ENCODE measurements around the gene DAB2IP.
A peak's percentile ranks its signal among the peaks of the same experiment; 100 is the strongest.

The DAB2IP gene

GRCh38 chr9:121694600-121694999, 43.2 kb downstream of the DAB2IP start:
- DNase-seq (ENCODE audit: low spot score) = no peak
- in situ Hi-C loops (cut with MboI; ENCODE audit: low pct_unique_long_range_greater_than_20kb, low sequenced_read_pairs, unreplicated experiment) = loop anchor here (25.0 kb wide), 1 partner anchor 293 kb away; no protein-coding TSS in a partner anchor
- TF ChIP-seq, protein P1, sequence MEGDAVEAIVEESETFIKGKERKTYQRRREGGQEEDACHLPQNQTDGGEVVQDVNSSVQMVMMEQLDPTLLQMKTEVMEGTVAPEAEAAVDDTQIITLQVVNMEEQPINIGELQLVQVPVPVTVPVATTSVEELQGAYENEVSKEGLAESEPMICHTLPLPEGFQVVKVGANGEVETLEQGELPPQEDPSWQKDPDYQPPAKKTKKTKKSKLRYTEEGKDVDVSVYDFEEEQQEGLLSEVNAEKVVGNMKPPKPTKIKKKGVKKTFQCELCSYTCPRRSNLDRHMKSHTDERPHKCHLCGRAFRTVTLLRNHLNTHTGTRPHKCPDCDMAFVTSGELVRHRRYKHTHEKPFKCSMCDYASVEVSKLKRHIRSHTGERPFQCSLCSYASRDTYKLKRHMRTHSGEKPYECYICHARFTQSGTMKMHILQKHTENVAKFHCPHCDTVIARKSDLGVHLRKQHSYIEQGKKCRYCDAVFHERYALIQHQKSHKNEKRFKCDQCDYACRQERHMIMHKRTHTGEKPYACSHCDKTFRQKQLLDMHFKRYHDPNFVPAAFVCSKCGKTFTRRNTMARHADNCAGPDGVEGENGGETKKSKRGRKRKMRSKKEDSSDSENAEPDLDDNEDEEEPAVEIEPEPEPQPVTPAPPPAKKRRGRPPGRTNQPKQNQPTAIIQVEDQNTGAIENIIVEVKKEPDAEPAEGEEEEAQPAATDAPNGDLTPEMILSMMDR (IDR thresholded peaks at IDR 0.05; ENCODE audit: extremely low read depth, insufficient read depth, missing control alignments) = no peak

DNA sequence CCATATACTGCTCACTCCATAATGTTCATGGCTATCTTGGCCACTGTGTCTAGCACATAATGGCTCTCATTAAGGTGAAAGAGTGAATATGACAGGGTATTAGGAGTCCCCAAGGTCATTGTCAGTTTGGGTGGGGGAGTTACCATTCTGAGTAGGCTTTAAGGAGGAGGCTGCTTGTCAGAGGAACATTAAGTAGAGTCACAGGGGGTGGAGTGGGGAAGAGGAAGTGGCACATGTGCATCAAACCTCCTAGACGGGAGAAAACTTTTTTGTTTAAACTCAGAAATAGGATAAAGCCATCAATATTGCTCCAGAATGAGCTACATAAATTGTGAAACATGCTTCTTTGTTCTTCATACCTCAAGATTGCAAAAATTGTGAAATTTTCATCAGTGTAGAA, 45.5 kb downstream of the DAB2IP start:
- in situ Hi-C loops (cut with MboI; ENCODE audit: low pct_unique_long_range_greater_than_20kb, low sequenced_read_pairs, unreplicated experiment) = loop anchor here (25.0 kb wide), 1 partner anchor 290 kb away; no protein-coding TSS in a partner anchor
- TF ChIP-seq, protein P1 (IDR thresholded peaks at IDR 0.05; ENCODE audit: extremely low read depth, insufficient read depth, missing control alignments) = no peak

DNA sequence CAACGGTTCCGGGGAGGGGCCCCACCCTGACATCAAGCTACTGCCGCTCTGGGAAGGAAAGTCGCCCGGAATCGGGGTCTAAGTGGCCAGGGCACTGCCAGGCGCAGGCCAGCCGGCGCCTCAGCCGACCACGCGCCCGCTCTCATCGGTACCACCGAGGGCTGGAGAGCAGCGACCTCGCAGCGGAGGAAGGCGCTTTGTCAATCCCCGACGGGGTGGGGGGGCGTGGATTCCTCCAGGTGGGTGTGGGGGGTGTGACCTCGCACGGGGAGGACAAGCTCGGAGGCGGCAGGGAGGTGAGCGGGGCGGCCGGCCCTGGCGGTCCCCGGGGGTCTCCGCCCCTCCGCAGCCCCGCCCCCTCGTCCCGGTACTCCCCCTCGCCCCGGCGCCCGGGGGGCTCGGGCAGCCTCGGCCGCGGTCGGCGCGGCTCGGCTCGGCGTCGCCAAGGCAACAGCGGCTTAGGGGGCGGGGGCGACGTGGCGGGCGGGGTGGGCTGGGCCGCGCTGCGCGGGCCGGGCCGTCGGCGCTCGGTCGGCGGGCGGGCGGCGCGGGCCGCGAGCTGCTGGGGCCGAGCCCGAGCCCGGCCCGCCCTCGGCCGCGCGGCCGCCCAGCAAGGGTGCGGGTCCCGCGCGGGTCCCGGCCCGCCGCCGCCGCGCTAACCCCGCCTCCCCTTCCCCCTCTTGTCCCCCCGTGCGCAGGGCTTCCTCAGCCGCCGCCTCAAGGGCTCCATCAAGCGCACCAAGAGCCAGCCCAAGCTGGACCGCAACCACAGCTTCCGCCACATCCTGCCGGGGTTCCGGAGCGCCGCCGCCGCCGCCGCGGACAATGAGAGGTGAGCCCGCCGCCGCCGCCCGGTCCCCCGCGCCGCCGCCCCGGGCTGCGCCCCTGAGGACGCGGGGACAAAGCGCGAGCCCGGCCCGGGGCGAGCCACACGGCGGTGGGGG, 47.5 kb downstream of the DAB2IP start:
- in situ Hi-C loops (cut with MboI; ENCODE audit: low pct_unique_long_range_greater_than_20kb, low sequenced_read_pairs, unreplicated experiment) = loop anchor here (25.0 kb wide), 1 partner anchor 288 kb away; no protein-coding TSS in a partner anchor

More for the DNA sequence above, 45.5 kb downstream of the DAB2IP start:
- no peak for DNase-seq (ENCODE audit: low spot score)

DNA sequence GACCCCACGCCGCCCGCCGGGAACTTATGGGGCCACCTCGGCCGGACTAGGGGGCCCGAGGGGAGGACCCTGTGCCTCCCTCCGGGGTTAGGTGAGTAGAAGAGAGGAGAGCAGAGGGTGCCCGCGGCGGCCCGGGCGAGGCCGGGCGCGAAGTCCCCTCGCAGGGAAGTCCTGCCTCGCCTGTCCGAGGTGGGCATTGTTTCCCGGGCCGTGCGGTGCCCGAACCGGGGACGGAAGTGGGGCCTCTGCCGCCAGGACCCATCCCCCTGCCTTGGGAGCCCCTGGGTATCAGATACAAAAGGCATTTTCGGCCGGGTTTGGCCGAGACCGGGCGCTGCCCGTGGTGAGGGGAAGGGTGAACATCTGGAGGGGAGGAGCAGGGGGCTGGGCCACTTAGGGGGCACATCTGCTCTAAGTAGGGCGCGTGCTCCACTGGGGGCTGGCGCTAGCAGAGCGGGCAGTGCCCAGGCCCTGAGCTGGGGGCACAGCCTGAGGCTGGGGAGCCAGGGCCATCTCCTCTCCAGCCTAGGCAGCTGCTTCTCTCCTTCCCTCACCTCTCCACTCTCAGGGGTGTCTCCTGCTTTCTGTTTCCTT, 48.2 kb downstream of the DAB2IP start:
- TF ChIP-seq, protein P1 (IDR thresholded peaks at IDR 0.05; ENCODE audit: extremely low read depth, insufficient read depth, missing control alignments) = no peak
- in situ Hi-C loops (cut with MboI; ENCODE audit: low pct_unique_long_range_greater_than_20kb, low sequenced_read_pairs, unreplicated experiment) = loop anchor here (25.0 kb wide), 1 partner anchor 288 kb away; no protein-coding TSS in a partner anchor
- no peak for DNase-seq (ENCODE audit: low spot score)

More for the DNA sequence above, 47.5 kb downstream of the DAB2IP start:
- DNase-seq (ENCODE audit: low spot score) = peak; percentile 75
- TF ChIP-seq, protein P1 (IDR thresholded peaks at IDR 0.05; ENCODE audit: extremely low read depth, insufficient read depth, missing control alignments) = no peak

GRCh38 chr9:121700165-121700831, 48.9 kb downstream of the DAB2IP start:
- in situ Hi-C loops (cut with MboI; ENCODE audit: low pct_unique_long_range_greater_than_20kb, low sequenced_read_pairs, unreplicated experiment) = no loop called here
- no peak for DNase-seq (ENCODE audit: low spot score)
- TF ChIP-seq, protein P1 (IDR thresholded peaks at IDR 0.05; ENCODE audit: extremely low read depth, insufficient read depth, missing control alignments) = peak; percentile 23

GRCh38 chr9:121700832-121701419, 49.5 kb downstream of the DAB2IP start:
- TF ChIP-seq, protein P1 (IDR thresholded peaks at IDR 0.05; ENCODE audit: extremely low read depth, insufficient read depth, missing control alignments) = no peak
- in situ Hi-C loops (cut with MboI; ENCODE audit: low pct_unique_long_range_greater_than_20kb, low sequenced_read_pairs, unreplicated experiment) = no loop called here
- DNase-seq (ENCODE audit: low spot score) = no peak

Data from GM13977 (cell line).